KOPT-K1 (cell line): ENCODE results near the gene TMPRSS9.
"Not testable (repeated sequence)": the region's sequence is repeated elsewhere in the genome, so short reads cannot be mapped to it uniquely, and the experiment has no call there.

Experiments used
- H3K27ac ChIP-seq: fragments of 200-600 bp; sonication (generic); 2 replicates; pipeline ENCODE4 v1.5.1; 2016; ENCODE audit warnings: antibody characterized with exemption, mild to moderate bottlenecking, low read depth, low read length; ENCODE audit not compliant: poor library complexity, severe bottlenecking
- H3K36me3 ChIP-seq: fragments of 200-600 bp; sonication (generic); 2 replicates; pipeline ENCODE4 v1.5.1; 2017; ENCODE audit warnings: antibody characterized with exemption, mild to moderate bottlenecking, low read length, moderate library complexity; ENCODE audit not compliant: insufficient read depth
- H3K9me3 ChIP-seq: fragments of 200-600 bp; sonication (generic); 2 replicates; pipeline ENCODE4 v1.5.1; 2017; ENCODE audit warnings: antibody characterized with exemption, low read length, mild to moderate bottlenecking; ENCODE audit not compliant: insufficient read depth, poor library complexity, severe bottlenecking

Gene TMPRSS9

GRCh38 chr19:2399582-2399981 lies 39.5 kb downstream of the TMPRSS9 start:
- H3K36me3 ChIP-seq: no peaks in the 10 kb centered on the region
- no peak overlapping the region for H3K27ac ChIP-seq
- no peaks in the 10 kb centered on the region for H3K9me3 ChIP-seq

GRCh38 chr19:2408247-2408646 lies 48.2 kb downstream of the TMPRSS9 start:
- no peaks in the 10 kb centered on the region for H3K9me3 ChIP-seq
- H3K27ac ChIP-seq: no peak overlapping the region
- H3K36me3 ChIP-seq: no peaks in the 10 kb centered on the region

GRCh38 chr19:2409352-2409912 lies 49.4 kb downstream of the TMPRSS9 start:
- Histone ChIP-seq H3K9me3 (no peaks in the 10 kb centered on the region), H3K27ac (no peak overlapping the region), H3K36me3 (no peaks in the 10 kb centered on the region)

GRCh38 chr19:2410023-2410422 lies 50.0 kb downstream of the TMPRSS9 start:
- Histone ChIP-seq H3K36me3 (no peaks in the 10 kb centered on the region), H3K9me3 (no peaks in the 10 kb centered on the region), H3K27ac (no peak overlapping the region)

GRCh38 chr19:2411709-2412108 lies 51.6 kb downstream of the TMPRSS9 start:
- H3K27ac ChIP-seq: no peak overlapping the region
- peaks cover 5% of the 10 kb centered on the region; the same call in 1 of the 2 replicates for H3K36me3 ChIP-seq
- H3K9me3 ChIP-seq: no peaks in the 10 kb centered on the region

GRCh38 chr19:2412449-2412848 lies 52.4 kb downstream of the TMPRSS9 start:
- Histone ChIP-seq H3K9me3 (no peaks in the 10 kb centered on the region), H3K36me3 (peaks cover 9% of the 10 kb centered on the region; the same call in 1 of the 2 replicates), H3K27ac (no peak overlapping the region)

GRCh38 chr19:2413159-2413558 lies 53.1 kb downstream of the TMPRSS9 start:
- H3K36me3 ChIP-seq: peaks cover 13% of the 10 kb centered on the region; the same call in 1 of the 2 replicates
- no peaks in the 10 kb centered on the region for H3K9me3 ChIP-seq
- H3K27ac ChIP-seq: no peak overlapping the region

GRCh38 chr19:2413629-2414028 lies 53.6 kb downstream of the TMPRSS9 start:
- H3K36me3 ChIP-seq: peaks cover 13% of the 10 kb centered on the region; the same call in 1 of the 2 replicates

GRCh38 chr19:2415281-2415972 lies 55.4 kb downstream of the TMPRSS9 start:
- H3K9me3 ChIP-seq: no peaks in the 10 kb centered on the region
- H3K27ac ChIP-seq: no peak overlapping the region
- H3K36me3 ChIP-seq: peaks cover 13% of the 10 kb centered on the region; the same call in 1 of the 2 replicates

More at GRCh38 chr19:2413629-2414028, 53.6 kb downstream of the TMPRSS9 start:
- H3K27ac ChIP-seq: no peak overlapping the region
- H3K9me3 ChIP-seq: no peaks in the 10 kb centered on the region

GRCh38 chr19:2415973-2416319 lies 55.9 kb downstream of the TMPRSS9 start:
- peaks cover 13% of the 10 kb centered on the region; the same call in 1 of the 2 replicates for H3K36me3 ChIP-seq
- H3K27ac ChIP-seq: no peak overlapping the region
- no peaks in the 10 kb centered on the region for H3K9me3 ChIP-seq

- H3K36me3 ChIP-seq: peaks cover 13% of the 10 kb centered on the region; the same call in 1 of the 2 replicates
- H3K27ac ChIP-seq: no peak overlapping the region
- no peaks in the 10 kb centered on the region for H3K9me3 ChIP-seq
Measured at GRCh38 chr19:2416321-2417097, 56.4 kb downstream of the TMPRSS9 start.

- not testable (repeated sequence) for H3K27ac ChIP-seq, H3K9me3 ChIP-seq
- H3K36me3 ChIP-seq: peaks cover 13% of the 10 kb centered on the region; the same call in 1 of the 2 replicates
Measured at GRCh38 chr19:2417436-2417835, 57.4 kb downstream of the TMPRSS9 start.

GRCh38 chr19:2417881-2418406 lies 57.9 kb downstream of the TMPRSS9 start:
- peaks cover 13% of the 10 kb centered on the region; the same call in 1 of the 2 replicates for H3K36me3 ChIP-seq
- H3K9me3 ChIP-seq: no peaks in the 10 kb centered on the region
- H3K27ac ChIP-seq: no peak overlapping the region

- no peak overlapping the region for H3K27ac ChIP-seq
- H3K36me3 ChIP-seq: peaks cover 28% of the 10 kb centered on the region
- no peaks in the 10 kb centered on the region for H3K9me3 ChIP-seq
Measured at GRCh38 chr19:2419754-2420153, 59.7 kb downstream of the TMPRSS9 start.

- no peaks in the 10 kb centered on the region for H3K9me3 ChIP-seq
Measured at GRCh38 chr19:2420490-2420889, 60.4 kb downstream of the TMPRSS9 start.

More at GRCh38 chr19:2420490-2420889, 60.4 kb downstream of the TMPRSS9 start:
- no peak overlapping the region for H3K27ac ChIP-seq
- H3K36me3 ChIP-seq: peaks cover 34% of the 10 kb centered on the region
